GM12865 (cell line): ENCODE results near the gene WDR35.
A peak's percentile ranks its signal among the peaks of the same experiment; 100 is the strongest.

Experiments used
- DNase-seq: peaks from one replicate; pipeline ENCODE4 v3.0.0; 2010; ENCODE audit warnings: low read depth
- H3K4me3 ChIP-seq: 2 replicates; pipeline ENCODE4 v1.5.1; 2011; ENCODE audit warnings: mild to moderate bottlenecking, low read depth, low read length, control low read depth
- TF ChIP-seq, protein P1 (sequence below): IDR thresholded peaks from 2 replicates; pipeline ENCODE4 v1.5.1; 2011; ENCODE audit warnings: low read length, control low read depth, low read depth, inconsistent platforms; ENCODE audit not compliant: insufficient read depth; ENCODE audit errors: missing control alignments

Gene WDR35

DNA sequence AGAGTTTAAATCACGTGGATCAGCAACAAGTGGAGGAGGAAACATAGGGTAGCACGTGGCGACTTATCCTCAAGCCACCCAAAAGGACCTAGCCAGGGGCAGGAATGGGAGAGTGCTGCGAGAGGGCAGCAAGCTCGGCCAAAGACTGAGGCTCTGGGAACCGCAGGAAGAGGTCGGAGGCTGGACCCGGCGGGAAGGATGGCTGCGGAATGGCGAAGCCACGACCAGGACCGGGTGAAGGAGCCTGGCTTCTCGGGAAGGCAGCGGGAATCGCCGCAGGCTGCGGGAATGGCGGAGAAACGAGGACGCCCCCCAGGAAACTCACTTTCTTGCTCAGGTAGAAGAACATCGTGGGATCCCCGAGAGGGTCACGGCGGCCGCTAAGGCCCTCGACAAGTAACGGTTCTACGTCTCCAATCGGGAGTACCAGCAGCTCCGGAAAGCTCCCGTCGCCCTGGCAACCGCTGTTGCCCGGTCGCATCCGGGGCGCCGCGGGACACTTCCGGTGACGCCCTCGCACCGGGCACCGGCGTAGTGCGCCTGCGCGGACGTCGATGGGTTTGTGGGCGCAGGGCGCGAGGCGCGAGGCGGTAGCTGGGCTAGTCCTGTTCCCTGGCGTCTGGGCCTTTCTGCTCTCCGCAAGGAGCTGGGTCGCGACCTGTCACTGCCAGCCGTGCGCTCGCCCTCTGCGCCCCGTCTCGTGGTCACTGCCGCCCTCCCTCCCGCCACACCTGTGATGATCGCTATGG lies at the start of gene WDR35:
Gene WDR35 (minus strand): TSS at position 439 of the 749 bp plus-strand sequence. CDS start 90 bp downstream, at position 349.
- TF ChIP-seq, protein P1, sequence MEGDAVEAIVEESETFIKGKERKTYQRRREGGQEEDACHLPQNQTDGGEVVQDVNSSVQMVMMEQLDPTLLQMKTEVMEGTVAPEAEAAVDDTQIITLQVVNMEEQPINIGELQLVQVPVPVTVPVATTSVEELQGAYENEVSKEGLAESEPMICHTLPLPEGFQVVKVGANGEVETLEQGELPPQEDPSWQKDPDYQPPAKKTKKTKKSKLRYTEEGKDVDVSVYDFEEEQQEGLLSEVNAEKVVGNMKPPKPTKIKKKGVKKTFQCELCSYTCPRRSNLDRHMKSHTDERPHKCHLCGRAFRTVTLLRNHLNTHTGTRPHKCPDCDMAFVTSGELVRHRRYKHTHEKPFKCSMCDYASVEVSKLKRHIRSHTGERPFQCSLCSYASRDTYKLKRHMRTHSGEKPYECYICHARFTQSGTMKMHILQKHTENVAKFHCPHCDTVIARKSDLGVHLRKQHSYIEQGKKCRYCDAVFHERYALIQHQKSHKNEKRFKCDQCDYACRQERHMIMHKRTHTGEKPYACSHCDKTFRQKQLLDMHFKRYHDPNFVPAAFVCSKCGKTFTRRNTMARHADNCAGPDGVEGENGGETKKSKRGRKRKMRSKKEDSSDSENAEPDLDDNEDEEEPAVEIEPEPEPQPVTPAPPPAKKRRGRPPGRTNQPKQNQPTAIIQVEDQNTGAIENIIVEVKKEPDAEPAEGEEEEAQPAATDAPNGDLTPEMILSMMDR, result no peak
- DNase-seq, result peak; percentile 92
- peak within 1 kb of the TSS; percentile 94 for H3K4me3 ChIP-seq

DNA sequence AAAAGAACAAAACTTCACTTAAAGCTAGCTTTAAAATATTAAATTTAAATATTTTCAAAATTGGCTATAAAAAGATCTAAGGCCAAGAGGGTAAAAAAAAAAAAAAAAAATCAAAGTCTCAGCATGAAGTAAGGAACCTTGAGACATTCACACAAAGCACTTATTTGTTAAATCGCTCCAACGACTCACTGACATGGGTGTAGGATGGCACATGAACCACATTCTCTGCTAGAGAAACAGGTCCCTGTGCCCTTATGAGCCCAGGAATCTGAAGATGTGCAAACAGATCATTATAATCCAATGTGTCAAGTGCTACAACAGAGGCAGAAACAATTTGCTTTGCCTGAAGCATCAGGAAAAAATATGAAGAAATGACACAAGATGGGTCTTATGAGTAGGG lies 47.8 kb upstream of the WDR35 start:
- H3K4me3 ChIP-seq, result no peak overlapping the region
- no peak for DNase-seq
- TF ChIP-seq, protein P1, result no peak

DNA sequence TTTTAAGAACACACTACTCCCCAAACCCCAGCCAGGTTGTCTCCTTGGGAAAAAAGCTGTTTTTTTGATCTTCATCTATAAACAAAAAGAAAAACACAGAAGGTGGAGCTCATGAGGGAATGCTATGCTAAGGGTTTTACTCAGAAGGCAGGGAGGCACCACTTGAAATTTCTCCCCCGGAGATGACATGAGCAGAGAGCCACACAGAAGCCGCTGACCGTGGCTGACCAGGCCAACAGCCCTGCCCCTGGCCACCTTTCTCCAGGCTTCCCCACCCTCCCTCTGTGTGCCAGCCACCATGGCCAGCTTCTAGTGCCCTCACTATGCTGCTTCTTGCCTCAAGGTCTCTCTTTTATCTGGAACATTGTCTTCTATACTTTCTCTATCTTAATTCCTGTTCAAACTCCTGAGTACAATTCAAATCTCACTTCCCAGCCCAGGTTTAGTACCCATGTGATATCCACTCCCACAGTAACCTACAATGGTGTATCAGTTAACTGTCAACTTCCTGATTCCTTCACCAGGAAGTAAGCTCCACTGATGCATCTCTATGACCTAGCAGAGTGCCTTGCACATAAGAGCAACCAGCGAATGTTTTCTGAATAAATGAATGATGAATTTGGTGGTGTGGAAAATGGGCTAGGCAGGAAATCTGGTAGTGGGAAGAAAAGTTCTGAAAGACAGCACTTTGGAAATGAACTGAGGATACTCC lies 46.2 kb upstream of the WDR35 start:
- DNase-seq, result no peak
- TF ChIP-seq, protein P1, result no peak
- H3K4me3 ChIP-seq, result no peak overlapping the region

DNA sequence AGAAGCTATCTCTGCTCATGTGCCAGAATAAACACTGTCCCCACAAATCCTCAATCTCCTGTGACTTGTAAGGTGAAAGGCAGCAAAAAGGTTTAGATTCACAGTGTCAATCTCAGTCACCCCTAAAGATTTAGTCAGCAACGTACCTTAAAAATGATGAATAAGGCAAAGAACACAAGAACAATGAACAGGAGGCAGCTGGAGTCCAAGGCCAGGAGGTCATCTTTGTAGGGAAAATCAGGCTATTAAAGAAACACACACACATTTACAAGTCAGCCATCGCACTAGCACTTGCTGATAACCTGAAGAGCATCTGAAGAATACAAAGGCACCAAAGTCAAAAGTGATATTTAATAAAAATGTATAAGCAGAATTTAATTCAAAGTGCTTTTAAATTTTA lies 44.9 kb upstream of the WDR35 start:
- no peak for DNase-seq
- TF ChIP-seq, protein P1, result no peak
- no peak overlapping the region for H3K4me3 ChIP-seq

DNA sequence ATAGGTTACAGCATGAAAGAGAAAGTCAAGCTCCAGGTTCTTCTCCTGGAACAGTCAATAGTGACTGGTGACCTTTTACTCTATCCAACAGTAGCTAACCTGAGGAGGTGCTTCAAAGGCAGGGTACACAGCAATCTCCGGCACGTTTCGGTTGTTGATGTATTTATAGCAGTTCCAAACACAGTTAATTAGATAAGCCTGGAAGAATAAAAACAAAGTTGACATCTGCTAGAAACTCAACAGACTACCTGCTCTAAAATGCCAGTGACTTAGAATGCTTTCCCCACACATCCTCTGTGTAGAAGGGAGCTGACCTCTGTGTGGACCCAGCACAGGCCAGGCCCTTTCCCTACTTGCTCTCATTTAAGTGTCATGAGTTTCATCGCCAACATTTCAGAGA lies 44.3 kb upstream of the WDR35 start:
- no peak overlapping the region for H3K4me3 ChIP-seq
- TF ChIP-seq, protein P1, result no peak

DNA sequence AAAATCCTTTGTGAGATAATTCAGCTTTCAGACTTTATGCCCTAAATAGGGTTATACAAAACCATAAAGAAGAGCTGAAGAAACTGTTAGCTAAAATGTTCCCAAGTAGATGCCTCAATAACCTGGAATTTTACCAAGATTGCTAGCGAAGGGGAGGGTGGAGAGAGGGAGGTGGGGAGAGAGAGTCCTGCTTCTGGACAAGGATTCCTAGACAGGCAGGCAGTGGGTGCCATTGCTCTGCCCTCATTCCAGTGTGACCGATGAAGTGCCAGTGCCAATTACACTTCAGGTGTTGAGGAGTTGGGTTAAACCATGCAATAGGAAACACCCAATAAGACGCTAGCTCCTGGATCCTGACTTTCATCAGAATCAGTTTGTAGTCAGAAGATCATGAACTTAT lies 43.4 kb upstream of the WDR35 start:
- H3K4me3 ChIP-seq, result no peak overlapping the region
- TF ChIP-seq, protein P1, result no peak
- DNase-seq, result no peak

More for the DNA sequence above, 44.3 kb upstream of the WDR35 start:
- no peak for DNase-seq
